Mononuclear cell (primary cell): ENCODE measurements around the gene ZIC3. TPM values are rescaled to one million over a fixed set of nuclear protein-coding genes. Genes with fewer than 3 reads are reported as not detected.
"Not testable (repeated sequence)": the region's sequence is repeated elsewhere in the genome, so short reads cannot be mapped to it uniquely, and the experiment has no call there.

ENCODE experiments used
- H3K27me3 ChIP-seq: 2 replicates; pipeline ENCODE4 v1.6.0; 2011; ENCODE audit warnings: low read length, control low read depth; ENCODE audit not compliant: insufficient read depth
- H3K4me1 ChIP-seq: 2 replicates; pipeline ENCODE4 v1.5.1; 2011; ENCODE audit warnings: mild to moderate bottlenecking, low read length, control low read depth; ENCODE audit not compliant: insufficient read depth
- H3K4me3 ChIP-seq: 2 replicates; pipeline ENCODE4 v1.5.1; 2011; ENCODE audit warnings: mild to moderate bottlenecking, low read length, moderate library complexity
- H3K9me3 ChIP-seq: 2 replicates; pipeline ENCODE4 v1.5.1; 2011; ENCODE audit warnings: low read depth, mild to moderate bottlenecking, control low read depth, low read length
- total RNA-seq: library from RNA; depleted of rRNA; stranded (reverse); fragments of >200 nt; gene quantifications from one replicate; pipeline ENCODE4 v1.2.3, GENCODE V29; 2012

The ZIC3 gene
- not detected for total RNA-seq

DNA sequence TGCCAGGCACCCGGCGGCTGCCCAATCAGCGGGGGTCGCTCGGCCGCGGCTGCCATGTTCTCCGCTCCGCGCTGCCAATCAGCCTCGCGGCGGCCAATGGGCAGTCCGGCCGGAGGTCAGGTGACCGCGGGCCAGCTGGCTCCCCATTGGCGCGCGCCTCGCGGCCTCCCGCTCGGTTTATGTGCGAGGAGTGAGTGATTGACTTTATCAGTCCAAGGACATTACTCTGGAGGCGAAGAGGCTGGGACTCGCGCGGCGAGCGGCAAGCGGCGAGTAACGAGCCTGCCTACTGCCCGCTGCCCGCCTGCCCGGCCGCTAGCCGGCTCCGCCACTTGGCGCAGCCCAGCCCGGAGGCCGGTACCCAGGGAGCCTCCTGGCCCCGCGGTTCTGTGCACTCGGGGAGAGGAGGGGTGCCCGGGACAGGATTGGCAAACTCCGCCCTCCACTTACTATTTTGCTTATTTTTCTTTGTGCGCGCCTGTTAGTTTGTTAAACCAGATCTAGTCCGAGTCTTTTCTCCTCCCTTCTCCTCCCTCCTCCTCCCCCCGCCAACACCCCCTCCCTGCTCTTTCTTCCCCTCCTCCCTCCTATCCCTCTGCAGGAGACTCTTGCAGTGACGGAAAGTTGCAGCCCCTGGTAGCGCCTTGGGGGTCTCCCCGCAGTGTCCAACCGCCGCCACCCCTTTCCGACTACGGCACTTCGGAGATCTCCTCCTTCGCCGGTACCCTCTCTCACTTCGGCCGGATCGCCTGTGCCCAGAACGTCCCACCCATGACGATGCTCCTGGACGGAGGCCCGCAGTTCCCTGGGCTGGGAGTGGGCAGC, at the start of gene ZIC3:
Gene ZIC3 (plus strand): TSS at position 207 of the 825 bp plus-strand sequence. CDS start 565 bp downstream, at position 772.
- no peaks in the 10 kb centered on the region for H3K9me3 ChIP-seq
- H3K4me1 ChIP-seq: peaks cover 4% of the 10 kb centered on the region
- H3K4me3 ChIP-seq: no peak within 1 kb of the TSS
- H3K27me3 ChIP-seq: peaks cover 73% of the 10 kb centered on the region

- H3K4me1 ChIP-seq: no peaks in the 10 kb centered on the region
- H3K27me3 ChIP-seq: no peaks in the 10 kb centered on the region
- H3K4me3 ChIP-seq: no peak overlapping the region
- no peaks in the 10 kb centered on the region for H3K9me3 ChIP-seq
Observed at GRCh38 chrX:137519459-137519858, 46.5 kb upstream of the ZIC3 start.

GRCh38 chrX:137545711-137546651, 19.9 kb upstream of the ZIC3 start:
- Histone ChIP-seq H3K4me3 (no peak overlapping the region), H3K9me3 (no peaks in the 10 kb centered on the region), H3K27me3 (peaks cover 36% of the 10 kb centered on the region), H3K4me1 (no peaks in the 10 kb centered on the region)

DNA sequence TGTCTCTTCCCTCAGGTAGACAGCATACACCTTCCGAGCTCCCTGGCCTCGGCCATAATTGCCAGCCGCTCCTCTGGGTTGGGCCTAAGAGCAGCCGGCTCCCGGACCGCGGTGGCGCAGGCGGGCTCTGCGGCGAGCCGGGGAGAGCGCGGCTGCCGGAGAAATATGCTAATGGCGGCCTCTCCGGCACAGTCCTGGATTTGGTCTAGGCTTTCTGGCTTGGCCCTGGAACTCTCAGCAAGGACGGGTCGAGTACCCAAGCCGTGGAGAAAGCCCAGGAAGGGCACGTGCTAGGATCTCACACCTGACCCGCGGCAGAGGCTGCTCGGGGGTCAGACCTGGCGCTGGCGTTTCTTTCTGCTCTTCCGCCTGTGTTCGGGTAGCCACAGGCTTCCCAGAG, 18.6 kb upstream of the ZIC3 start:
- Histone ChIP-seq H3K4me3 (no peak overlapping the region), H3K9me3 (no peaks in the 10 kb centered on the region)

GRCh38 chrX:137548261-137548660, 17.7 kb upstream of the ZIC3 start:
- Histone ChIP-seq H3K4me1 (no peaks in the 10 kb centered on the region), H3K27me3 (peaks cover 40% of the 10 kb centered on the region), H3K9me3 (no peaks in the 10 kb centered on the region), H3K4me3 (no peak overlapping the region)

More for the DNA sequence above, 18.6 kb upstream of the ZIC3 start:
- H3K27me3 ChIP-seq: peaks cover 40% of the 10 kb centered on the region
- no peaks in the 10 kb centered on the region for H3K4me1 ChIP-seq

- Histone ChIP-seq H3K27me3 (peaks cover 40% of the 10 kb centered on the region), H3K4me3 (no peak overlapping the region), H3K9me3 (no peaks in the 10 kb centered on the region), H3K4me1 (no peaks in the 10 kb centered on the region)
Observed at GRCh38 chrX:137549073-137549472, 16.9 kb upstream of the ZIC3 start.

DNA sequence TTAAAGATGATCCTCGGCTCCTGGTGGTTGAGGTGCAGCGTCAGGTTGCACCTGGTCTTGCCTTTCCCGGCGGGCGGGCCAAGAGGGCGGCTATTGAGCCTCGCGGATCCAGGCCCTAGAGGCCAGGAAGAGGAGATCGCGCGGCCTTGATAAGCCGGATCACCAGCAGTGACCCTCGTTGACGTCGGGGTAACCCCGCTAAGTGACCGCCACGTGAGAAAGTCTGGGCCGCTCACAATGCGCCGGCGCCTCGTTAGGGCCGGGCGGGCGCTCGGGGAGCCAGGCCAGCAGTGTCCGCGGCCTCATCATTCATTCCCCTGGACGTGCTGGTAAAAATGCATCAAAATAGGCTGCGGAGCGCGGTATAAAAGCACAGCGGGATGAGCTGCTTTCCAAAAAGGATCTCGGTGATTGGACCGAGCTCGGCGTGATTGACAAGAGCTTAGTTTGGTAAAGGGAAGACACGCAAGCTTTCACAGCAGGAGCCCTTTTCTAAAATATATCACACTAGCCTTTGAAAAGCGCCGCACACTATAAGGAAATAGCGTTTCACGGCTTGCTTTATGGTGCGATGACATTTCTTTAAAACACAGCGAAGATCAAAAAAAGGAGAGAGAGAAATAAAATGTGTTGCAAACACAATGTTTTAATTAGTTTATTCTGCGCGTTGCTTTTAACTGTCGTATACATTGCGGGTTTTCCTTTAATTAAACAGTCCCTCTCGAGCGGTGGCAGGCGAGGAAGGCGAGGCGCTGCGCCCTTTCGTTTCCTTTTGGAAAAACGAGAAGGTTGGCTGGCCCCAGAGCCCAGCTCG, 15.9 kb upstream of the ZIC3 start:
- no peak overlapping the region for H3K4me3 ChIP-seq
- H3K9me3 ChIP-seq: no peaks in the 10 kb centered on the region
- H3K27me3 ChIP-seq: peaks cover 40% of the 10 kb centered on the region
- H3K4me1 ChIP-seq: no peaks in the 10 kb centered on the region

DNA sequence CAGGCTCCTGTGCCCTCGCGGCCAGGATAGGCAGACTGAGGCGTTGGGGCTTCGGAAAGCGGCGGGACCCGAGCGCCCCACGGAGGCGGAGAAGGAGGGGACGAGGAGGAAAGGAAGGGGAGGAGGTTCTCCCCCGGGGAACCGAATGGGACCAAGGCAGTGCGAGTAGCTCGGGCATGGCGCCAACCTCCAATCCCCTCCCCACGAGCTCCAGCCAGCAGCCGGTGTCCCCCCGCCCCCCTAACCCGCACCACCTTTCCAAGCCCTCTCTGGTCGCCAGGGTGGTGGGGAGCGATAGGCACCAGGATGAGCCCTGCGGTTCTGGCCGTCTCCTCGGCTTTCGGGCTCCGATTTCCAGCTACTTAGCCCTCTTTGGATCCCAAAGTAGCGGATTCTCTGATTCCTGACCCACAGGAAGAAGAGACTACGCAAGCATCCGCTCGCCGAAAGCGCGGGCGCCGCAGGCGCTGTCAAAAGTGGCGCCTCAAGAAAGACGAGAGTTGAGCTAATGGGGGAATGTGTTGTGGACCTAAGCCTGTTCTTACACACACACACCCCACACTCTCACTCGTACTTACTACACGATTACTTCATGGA, 15.2 kb upstream of the ZIC3 start:
- Histone ChIP-seq H3K4me1 (no peaks in the 10 kb centered on the region), H3K27me3 (peaks cover 37% of the 10 kb centered on the region), H3K4me3 (no peak overlapping the region), H3K9me3 (no peaks in the 10 kb centered on the region)

- H3K4me3 ChIP-seq, H3K4me1 ChIP-seq, H3K9me3 ChIP-seq: not testable (repeated sequence)
- H3K27me3 ChIP-seq: peaks cover 25% of the 10 kb centered on the region
Observed at GRCh38 chrX:137552098-137552497, 13.8 kb upstream of the ZIC3 start.

GRCh38 chrX:137562096-137562495, 3.8 kb upstream of the ZIC3 start:
- peaks cover 4% of the 10 kb centered on the region for H3K4me1 ChIP-seq
- peaks cover 39% of the 10 kb centered on the region for H3K27me3 ChIP-seq
- no peaks in the 10 kb centered on the region for H3K9me3 ChIP-seq
- no peak overlapping the region for H3K4me3 ChIP-seq

DNA sequence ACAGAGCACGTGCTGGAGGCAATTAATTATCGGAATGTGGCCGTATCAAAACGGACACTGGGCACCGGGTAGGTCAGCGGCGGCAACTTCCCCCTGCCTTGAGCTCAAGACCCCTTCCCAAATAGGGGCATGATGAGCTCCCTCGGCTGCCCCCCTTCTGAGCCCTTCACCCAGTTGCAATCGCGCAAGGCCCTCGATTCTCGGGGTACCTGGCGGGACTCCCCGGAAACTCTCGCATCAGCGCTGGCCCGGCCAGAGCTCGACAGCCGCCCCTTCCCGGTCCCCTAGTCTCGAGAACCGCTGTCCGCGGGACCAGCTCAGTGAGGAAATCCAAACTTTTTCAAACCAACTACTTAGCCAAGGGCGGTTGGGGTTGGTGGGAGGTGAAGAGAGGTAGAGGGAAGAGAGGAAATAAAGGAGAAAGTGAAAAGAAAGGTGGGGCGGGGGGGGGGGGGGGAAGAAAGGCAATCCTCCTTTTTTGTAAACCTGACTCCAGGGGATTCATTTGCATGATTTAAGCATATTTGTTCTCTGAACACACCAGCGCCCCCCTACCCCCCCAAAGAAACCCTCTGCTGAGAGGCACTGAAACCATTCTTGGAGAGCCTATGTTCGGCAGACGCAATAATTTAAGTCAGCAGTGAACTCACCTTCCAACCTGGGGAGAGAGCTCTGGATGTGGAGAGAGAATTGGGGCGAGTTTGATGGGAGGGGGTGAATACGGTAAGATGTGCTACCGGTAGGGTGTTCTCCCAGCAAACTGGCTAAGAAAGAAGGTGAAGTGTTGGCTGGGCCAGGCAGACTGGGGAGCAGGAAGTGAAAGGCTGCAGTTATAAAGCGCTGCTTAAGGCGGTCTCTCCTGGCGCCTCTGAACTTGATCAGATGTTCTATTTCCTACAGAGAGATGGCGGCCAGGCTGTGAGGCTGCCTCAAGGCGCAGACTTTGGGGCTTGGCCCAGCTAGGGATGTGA, 2.0 kb upstream of the ZIC3 start:
- Histone ChIP-seq H3K27me3 (peaks cover 54% of the 10 kb centered on the region), H3K4me1 (peaks cover 4% of the 10 kb centered on the region), H3K9me3 (no peaks in the 10 kb centered on the region)

GRCh38 chrX:137565318-137565904, 516 bp upstream of the ZIC3 start:
- H3K4me3 ChIP-seq: no peak overlapping the region
- peaks cover 66% of the 10 kb centered on the region for H3K27me3 ChIP-seq
- H3K4me1 ChIP-seq: peaks cover 4% of the 10 kb centered on the region
- H3K9me3 ChIP-seq: no peaks in the 10 kb centered on the region

More for the DNA sequence above, 2.0 kb upstream of the ZIC3 start:
- H3K4me3 ChIP-seq: no peak overlapping the region
